Astrocyte (in vitro differentiated cells and primary cell): Measurements from ENCODE around the gene CCSER2. TPM values are rescaled to one million over a fixed set of nuclear protein-coding genes. Genes with fewer than 3 reads are reported as not detected.

Experiments
- DNase-seq: peaks from one replicate; pipeline ENCODE4 v3.0.0-alpha.2; 2010; ENCODE audit warnings: low read depth
- FAIRE-seq: peaks from 2 replicates; lab custom pipeline; 2011; peaks lifted over from hg19 to GRCh38; lab: Jason Lieb, UNC
- H2AFZ ChIP-seq: 2 replicates; pipeline ENCODE4 v1.6.0; 2012; ENCODE audit warnings: low read depth, low read length, inconsistent platforms
- H3K27ac ChIP-seq: 2 replicates; pipeline ENCODE4 v1.5.1; 2011; ENCODE audit warnings: low read depth, low read length, inconsistent platforms
- H3K27me3 ChIP-seq: 2 replicates; pipeline ENCODE4 v1.6.0; 2011; ENCODE audit warnings: low read length, inconsistent platforms; ENCODE audit not compliant: insufficient read depth
- H3K36me3 ChIP-seq: 2 replicates; pipeline ENCODE4 v1.5.1; 2011; ENCODE audit warnings: low read length, inconsistent platforms; ENCODE audit not compliant: insufficient read depth
- H3K4me1 ChIP-seq: 2 replicates; pipeline ENCODE4 v1.5.1; 2011; ENCODE audit warnings: low read length, inconsistent platforms; ENCODE audit not compliant: insufficient read depth
- H3K4me2 ChIP-seq: 2 replicates; pipeline ENCODE4 v1.6.0; 2012; ENCODE audit warnings: low read length, inconsistent platforms
- H3K4me3 ChIP-seq: 2 replicates; pipeline ENCODE4 v1.5.1; 2011; ENCODE audit warnings: low read depth, mild to moderate bottlenecking, low read length, inconsistent platforms; ENCODE audit not compliant: insufficient read depth
- H3K79me2 ChIP-seq: 2 replicates; pipeline ENCODE4 v1.6.0; 2012; ENCODE audit warnings: mild to moderate bottlenecking, low read length, inconsistent platforms; ENCODE audit not compliant: insufficient read depth
- H3K9ac ChIP-seq: 2 replicates; pipeline ENCODE4 v1.6.0; 2012; ENCODE audit warnings: mild to moderate bottlenecking, low read length, inconsistent platforms
- H3K9me3 ChIP-seq: 2 replicates; pipeline ENCODE4 v1.5.1; 2012; ENCODE audit warnings: low read depth, mild to moderate bottlenecking, low read length, inconsistent platforms; ENCODE audit not compliant: insufficient read depth
- H4K20me1 ChIP-seq: 2 replicates; pipeline ENCODE4 v1.6.0; 2012; ENCODE audit warnings: low read length, inconsistent platforms; ENCODE audit not compliant: insufficient read depth
- H3K27ac Mint-ChIP-seq: one replicate; pipeline ENCODE4 v1.8.0; 2021; ENCODE audit warnings: mild to moderate bottlenecking, mixed read lengths; ENCODE audit not compliant: unreplicated experiment
- H3K27me3 Mint-ChIP-seq: one replicate; pipeline ENCODE4 v1.8.0; 2021; ENCODE audit warnings: low read depth, mixed read lengths; ENCODE audit not compliant: unreplicated experiment
- H3K36me3 Mint-ChIP-seq: one replicate; pipeline ENCODE4 v1.8.0; 2021; ENCODE audit warnings: low read depth, mixed read lengths; ENCODE audit not compliant: unreplicated experiment
- H3K4me1 Mint-ChIP-seq: one replicate; pipeline ENCODE4 v1.8.0; 2021; ENCODE audit warnings: low read depth, mixed read lengths; ENCODE audit not compliant: unreplicated experiment
- H3K4me3 Mint-ChIP-seq: one replicate; pipeline ENCODE4 v1.8.0; 2021; ENCODE audit warnings: mild to moderate bottlenecking, moderate library complexity, mixed read lengths; ENCODE audit not compliant: unreplicated experiment
- H3K9me3 Mint-ChIP-seq: one replicate; pipeline ENCODE4 v1.8.0; 2021; ENCODE audit warnings: mild to moderate bottlenecking, mixed read lengths; ENCODE audit not compliant: unreplicated experiment
- EZH2 ChIP-seq: IDR thresholded peaks from 2 replicates; pipeline ENCODE4 v1.6.1; 2012; ENCODE audit warnings: mild to moderate bottlenecking, low read length, inconsistent platforms; ENCODE audit not compliant: insufficient read depth
- total RNA-seq: library from RNA; stranded (reverse); gene quantifications from 2 replicates; pipeline ENCODE4 v1.2.1, GENCODE V29; 2021
- TF ChIP-seq, protein P1 (sequence below): IDR thresholded peaks from 2 replicates; pipeline ENCODE4 v1.5.1; 2011; ENCODE audit warnings: low read depth, mild to moderate bottlenecking, inconsistent platforms, low read length, moderate library complexity; ENCODE audit not compliant: insufficient read depth

CCSER2 gene
- total RNA-seq, 1 donor from 2014 or later, result 100 TPM

DNA sequence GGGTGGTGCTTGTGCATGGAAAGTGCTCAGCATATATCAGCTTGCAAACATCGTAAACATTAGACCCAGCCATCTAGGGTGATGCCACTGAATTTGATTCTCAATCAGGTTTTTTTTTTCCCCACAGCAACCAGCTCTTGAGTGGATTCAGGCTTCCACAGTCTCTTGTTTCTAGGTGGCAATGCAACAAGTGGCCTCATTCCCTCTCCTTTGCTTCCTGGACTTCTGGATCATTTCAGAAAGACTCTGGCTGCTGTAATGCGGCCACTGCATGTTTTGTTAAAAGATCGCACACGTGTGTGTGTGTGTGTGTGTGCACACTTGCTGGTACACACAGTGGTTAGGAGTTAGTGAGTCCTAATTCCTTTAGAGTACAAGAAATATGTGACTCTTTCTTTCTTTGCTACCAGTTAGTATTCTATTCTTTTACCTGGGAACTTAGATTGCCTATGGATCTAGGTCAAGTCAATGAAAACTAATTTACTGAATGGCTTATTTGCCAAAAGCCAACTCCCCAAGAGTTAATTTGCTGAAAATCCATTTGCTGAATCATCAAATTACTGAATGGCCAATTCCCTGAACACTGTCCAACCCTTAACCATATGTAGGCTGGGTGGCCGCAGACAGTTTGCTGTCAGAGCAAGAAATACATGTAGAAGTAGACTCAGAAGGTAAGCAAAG lies 222.5 kb downstream of the CCSER2 start:
- no peak overlapping the region for H3K27ac ChIP-seq
- no peaks in the 10 kb centered on the region for H3K27me3 ChIP-seq
- Mint-ChIP-seq H3K27me3 (peaks cover 32% of the 10 kb centered on the region), H3K36me3 (no peaks in the 10 kb centered on the region), H3K27ac (no peak overlapping the region), H3K4me3 (no peak overlapping the region), H3K9me3 (no peaks in the 10 kb centered on the region), H3K4me1 (no peaks in the 10 kb centered on the region)
- H2AFZ ChIP-seq, result no peak overlapping the region
- no peaks in the 10 kb centered on the region for H3K4me1 ChIP-seq
- H3K9ac ChIP-seq, result no peak overlapping the region
- DNase-seq (no peak), FAIRE-seq (no peak)
- no peaks in the 10 kb centered on the region for H3K9me3 ChIP-seq
- no peak overlapping the region for H3K4me2 ChIP-seq
- no peaks in the 10 kb centered on the region for H4K20me1 ChIP-seq
- H3K79me2 ChIP-seq, result no peaks in the 10 kb centered on the region
- H3K36me3 ChIP-seq, result no peaks in the 10 kb centered on the region
- TF ChIP-seq, protein P1, sequence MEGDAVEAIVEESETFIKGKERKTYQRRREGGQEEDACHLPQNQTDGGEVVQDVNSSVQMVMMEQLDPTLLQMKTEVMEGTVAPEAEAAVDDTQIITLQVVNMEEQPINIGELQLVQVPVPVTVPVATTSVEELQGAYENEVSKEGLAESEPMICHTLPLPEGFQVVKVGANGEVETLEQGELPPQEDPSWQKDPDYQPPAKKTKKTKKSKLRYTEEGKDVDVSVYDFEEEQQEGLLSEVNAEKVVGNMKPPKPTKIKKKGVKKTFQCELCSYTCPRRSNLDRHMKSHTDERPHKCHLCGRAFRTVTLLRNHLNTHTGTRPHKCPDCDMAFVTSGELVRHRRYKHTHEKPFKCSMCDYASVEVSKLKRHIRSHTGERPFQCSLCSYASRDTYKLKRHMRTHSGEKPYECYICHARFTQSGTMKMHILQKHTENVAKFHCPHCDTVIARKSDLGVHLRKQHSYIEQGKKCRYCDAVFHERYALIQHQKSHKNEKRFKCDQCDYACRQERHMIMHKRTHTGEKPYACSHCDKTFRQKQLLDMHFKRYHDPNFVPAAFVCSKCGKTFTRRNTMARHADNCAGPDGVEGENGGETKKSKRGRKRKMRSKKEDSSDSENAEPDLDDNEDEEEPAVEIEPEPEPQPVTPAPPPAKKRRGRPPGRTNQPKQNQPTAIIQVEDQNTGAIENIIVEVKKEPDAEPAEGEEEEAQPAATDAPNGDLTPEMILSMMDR, result no peak
- no peak for TF ChIP-seq EZH2
- no peak overlapping the region for H3K4me3 ChIP-seq

DNA sequence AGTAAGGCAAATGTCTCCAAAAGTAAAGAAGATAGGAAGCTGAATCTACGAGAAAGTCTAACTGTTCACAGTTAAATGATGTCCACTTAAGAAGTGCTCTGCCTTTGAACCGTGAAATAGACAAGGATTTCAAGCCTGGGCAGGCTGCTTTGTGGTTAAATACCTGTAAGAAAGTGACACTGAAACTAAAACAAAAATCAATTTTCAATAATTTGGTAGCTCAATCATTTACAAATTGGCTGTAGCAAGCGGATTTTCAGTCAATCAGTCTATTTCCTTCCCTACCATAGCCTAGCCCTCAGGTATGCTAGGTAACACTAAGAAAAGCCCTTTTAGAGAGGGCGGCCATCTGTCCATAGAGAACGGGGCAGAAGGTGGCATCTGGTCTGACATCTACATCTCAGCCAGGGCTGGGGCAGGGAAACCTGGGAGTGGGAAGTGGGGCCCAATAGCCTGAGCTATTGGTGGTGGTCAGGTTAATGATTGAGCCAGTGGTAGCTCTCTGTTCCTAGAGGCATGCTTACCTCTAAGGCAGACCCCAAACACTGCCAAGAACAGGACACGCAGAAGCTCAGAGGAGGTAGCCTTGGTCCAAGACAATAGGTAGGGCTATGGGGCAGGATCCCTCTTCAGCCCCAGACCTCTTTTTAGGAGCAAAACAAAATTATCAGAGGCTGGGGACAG lies 223.2 kb downstream of the CCSER2 start:
- no peak overlapping the region for H3K4me2 ChIP-seq
- Mint-ChIP-seq H3K4me3 (no peak overlapping the region), H3K27me3 (peaks cover 27% of the 10 kb centered on the region), H3K4me1 (no peaks in the 10 kb centered on the region), H3K36me3 (no peaks in the 10 kb centered on the region), H3K27ac (no peak overlapping the region), H3K9me3 (no peaks in the 10 kb centered on the region)
- no peak overlapping the region for H2AFZ ChIP-seq
- no peaks in the 10 kb centered on the region for H3K4me1 ChIP-seq
- no peak overlapping the region for H3K9ac ChIP-seq
- FAIRE-seq (no peak), DNase-seq (no peak)
- H3K9me3 ChIP-seq, result no peaks in the 10 kb centered on the region
- no peaks in the 10 kb centered on the region for H3K79me2 ChIP-seq
- no peak overlapping the region for H3K27ac ChIP-seq
- H4K20me1 ChIP-seq, result no peaks in the 10 kb centered on the region
- TF ChIP-seq EZH2, result no peak
- TF ChIP-seq, protein P1, result no peak
- no peak overlapping the region for H3K4me3 ChIP-seq
- no peaks in the 10 kb centered on the region for H3K36me3 ChIP-seq
- no peaks in the 10 kb centered on the region for H3K27me3 ChIP-seq

DNA sequence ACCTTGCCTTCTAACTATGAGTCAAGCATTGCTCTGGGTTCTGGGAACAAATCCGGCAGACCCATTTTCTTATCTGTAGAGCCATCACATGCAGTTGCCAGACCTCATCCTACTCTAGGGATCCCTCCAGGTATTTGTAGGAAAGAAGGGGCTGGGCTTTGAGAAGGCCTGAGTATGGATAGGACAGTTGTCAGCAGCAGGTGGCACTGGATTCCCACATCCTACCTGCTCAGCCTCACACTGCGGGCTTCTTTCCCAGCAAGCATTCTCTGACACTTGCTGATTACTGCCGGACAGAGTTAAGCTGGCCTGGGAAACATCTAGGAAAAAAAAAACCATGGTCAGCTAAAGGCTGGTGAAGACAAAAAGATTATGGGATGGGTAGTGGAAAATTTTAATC lies 224.1 kb downstream of the CCSER2 start:
- H3K4me3 Mint-ChIP-seq, result no peak overlapping the region

More for the DNA sequence above, 224.1 kb downstream of the CCSER2 start:
- Histone ChIP-seq H3K27me3 (no peaks in the 10 kb centered on the region), H3K4me3 (no peak overlapping the region), H3K36me3 (no peaks in the 10 kb centered on the region), H3K27ac (no peak overlapping the region), H3K9ac (no peak overlapping the region), H3K9me3 (no peaks in the 10 kb centered on the region), H3K4me1 (no peaks in the 10 kb centered on the region), H2AFZ (no peak overlapping the region), H3K4me2 (no peak overlapping the region), H3K79me2 (no peaks in the 10 kb centered on the region), H4K20me1 (no peaks in the 10 kb centered on the region)
- DNase-seq (no peak), FAIRE-seq (no peak)
- Mint-ChIP-seq H3K9me3 (no peaks in the 10 kb centered on the region), H3K36me3 (no peaks in the 10 kb centered on the region), H3K27ac (no peak overlapping the region), H3K27me3 (peaks cover 25% of the 10 kb centered on the region), H3K4me1 (no peaks in the 10 kb centered on the region)
- TF ChIP-seq EZH2, result no peak
- TF ChIP-seq, protein P1, result no peak
